GM12865 (cell line): ENCODE data around the gene KCNJ12.

ENCODE experiments used
- DNase-seq: peaks from one replicate; pipeline ENCODE4 v3.0.0; 2010; ENCODE audit warnings: low read depth
- H3K4me3 ChIP-seq: 2 replicates; pipeline ENCODE4 v1.5.1; 2011; ENCODE audit warnings: mild to moderate bottlenecking, low read depth, low read length, control low read depth
- TF ChIP-seq, protein P1 (sequence below): IDR thresholded peaks from 2 replicates; pipeline ENCODE4 v1.5.1; 2011; ENCODE audit warnings: low read length, control low read depth, low read depth, inconsistent platforms; ENCODE audit not compliant: insufficient read depth; ENCODE audit errors: missing control alignments

Gene KCNJ12

DNA sequence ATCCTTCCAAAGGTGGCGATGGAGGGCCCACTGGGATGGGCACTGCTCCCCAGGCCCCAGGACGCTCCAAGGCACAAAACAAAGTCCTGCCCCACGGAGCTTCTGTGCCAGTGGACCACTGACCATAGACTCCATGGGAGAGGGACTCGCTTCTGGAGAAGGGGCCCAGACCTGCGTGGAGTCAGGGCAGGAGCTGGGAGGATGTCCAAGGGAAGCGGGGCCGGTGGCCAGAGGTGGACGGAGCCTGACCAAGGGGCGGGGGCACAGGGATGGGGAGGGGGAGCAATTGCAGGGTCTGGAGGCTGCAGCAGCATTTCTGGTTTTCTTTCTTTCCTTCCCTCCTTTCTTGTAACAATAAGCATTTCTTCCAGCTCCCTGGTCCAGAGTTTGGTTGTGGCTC, 14.1 kb downstream of the KCNJ12 start:
- no peak overlapping the region for H3K4me3 ChIP-seq
- TF ChIP-seq, protein P1, sequence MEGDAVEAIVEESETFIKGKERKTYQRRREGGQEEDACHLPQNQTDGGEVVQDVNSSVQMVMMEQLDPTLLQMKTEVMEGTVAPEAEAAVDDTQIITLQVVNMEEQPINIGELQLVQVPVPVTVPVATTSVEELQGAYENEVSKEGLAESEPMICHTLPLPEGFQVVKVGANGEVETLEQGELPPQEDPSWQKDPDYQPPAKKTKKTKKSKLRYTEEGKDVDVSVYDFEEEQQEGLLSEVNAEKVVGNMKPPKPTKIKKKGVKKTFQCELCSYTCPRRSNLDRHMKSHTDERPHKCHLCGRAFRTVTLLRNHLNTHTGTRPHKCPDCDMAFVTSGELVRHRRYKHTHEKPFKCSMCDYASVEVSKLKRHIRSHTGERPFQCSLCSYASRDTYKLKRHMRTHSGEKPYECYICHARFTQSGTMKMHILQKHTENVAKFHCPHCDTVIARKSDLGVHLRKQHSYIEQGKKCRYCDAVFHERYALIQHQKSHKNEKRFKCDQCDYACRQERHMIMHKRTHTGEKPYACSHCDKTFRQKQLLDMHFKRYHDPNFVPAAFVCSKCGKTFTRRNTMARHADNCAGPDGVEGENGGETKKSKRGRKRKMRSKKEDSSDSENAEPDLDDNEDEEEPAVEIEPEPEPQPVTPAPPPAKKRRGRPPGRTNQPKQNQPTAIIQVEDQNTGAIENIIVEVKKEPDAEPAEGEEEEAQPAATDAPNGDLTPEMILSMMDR: no peak
- DNase-seq: no peak

DNA sequence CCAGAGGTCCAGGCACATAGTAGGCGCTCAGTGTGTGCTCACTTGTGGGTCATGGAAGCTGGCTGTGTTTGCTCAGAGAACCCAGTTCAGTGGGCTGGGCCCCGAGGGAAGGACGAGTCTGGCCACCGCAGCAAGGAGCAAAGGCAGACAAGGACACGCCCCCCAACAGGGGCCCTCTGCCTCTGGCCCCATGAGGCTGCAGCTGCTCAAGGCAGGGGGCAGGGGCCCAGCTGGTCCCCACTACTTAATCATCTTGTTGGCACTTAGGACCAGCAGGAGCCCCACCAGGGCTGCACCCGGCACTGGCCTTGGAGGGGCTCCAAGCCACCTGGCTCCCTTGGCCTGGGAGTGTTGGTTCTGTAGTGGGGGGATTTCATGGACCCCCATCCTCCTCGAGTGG, 16.1 kb downstream of the KCNJ12 start:
- no peak for DNase-seq
- TF ChIP-seq, protein P1: no peak
- H3K4me3 ChIP-seq: no peak overlapping the region

DNA sequence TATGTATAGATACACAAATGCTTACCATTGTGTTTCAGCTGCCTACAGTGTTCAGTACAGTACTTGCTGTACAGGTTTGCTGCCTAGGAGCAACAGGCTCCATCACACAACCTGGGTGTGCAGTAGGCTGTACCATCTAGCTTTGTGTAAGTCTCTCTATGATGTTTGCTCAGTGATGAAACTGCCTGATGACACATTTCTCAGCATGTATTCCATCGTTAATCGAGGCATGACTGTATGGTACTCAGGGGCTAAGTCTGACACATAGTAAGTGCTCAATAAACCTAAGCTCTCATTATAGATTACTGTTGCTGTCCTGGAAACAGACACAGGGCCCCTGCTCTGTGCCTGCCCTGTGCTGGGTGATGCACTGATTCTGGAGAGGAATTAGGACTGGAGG, 18.1 kb downstream of the KCNJ12 start:
- no peak for DNase-seq
- H3K4me3 ChIP-seq: no peak overlapping the region

DNA sequence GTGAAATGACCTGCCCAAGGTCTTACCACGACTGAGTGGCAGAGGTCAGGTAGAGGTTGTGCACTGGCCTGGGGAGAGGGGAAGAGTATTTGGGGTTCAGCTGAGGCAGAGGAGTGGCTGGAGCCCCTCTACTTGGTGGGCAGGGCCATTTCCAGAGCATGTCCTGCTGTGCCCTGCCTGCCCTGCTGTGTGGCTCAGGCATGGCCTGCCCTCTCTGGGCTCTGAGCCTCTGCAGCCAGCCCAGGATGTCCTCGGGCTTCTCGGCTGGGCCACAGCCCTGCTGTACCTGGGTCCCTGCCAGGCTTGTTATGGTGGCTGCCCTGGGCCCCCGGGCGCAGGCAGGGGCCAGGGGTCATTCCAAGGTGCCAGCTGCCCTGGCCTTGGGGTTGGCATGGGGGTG, 19.6 kb downstream of the KCNJ12 start:
- DNase-seq: no peak
- no peak overlapping the region for H3K4me3 ChIP-seq
- TF ChIP-seq, protein P1: no peak

More for the DNA sequence above, 18.1 kb downstream of the KCNJ12 start:
- TF ChIP-seq, protein P1: no peak

DNA sequence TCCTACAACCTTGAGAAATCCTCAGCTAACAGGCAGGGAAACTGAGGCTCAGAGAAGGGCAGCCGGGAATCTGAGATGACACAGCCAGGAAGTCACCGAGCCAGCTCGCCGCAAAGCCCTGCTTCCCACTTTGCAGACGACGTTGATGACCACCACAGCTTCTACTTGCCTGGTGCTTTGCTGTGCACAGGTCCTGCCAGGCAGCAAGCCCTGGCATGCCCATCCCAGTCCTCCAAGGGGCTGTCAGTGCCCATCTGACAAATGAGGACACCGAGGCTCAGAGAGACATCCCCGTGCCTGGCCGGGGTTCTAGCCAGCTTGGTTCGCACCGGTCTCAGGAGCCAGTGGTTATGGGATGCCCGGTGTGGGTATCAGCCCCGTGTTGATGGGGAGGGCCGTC, 20.1 kb downstream of the KCNJ12 start:
- no peak for DNase-seq
- TF ChIP-seq, protein P1: no peak
- no peak overlapping the region for H3K4me3 ChIP-seq

DNA sequence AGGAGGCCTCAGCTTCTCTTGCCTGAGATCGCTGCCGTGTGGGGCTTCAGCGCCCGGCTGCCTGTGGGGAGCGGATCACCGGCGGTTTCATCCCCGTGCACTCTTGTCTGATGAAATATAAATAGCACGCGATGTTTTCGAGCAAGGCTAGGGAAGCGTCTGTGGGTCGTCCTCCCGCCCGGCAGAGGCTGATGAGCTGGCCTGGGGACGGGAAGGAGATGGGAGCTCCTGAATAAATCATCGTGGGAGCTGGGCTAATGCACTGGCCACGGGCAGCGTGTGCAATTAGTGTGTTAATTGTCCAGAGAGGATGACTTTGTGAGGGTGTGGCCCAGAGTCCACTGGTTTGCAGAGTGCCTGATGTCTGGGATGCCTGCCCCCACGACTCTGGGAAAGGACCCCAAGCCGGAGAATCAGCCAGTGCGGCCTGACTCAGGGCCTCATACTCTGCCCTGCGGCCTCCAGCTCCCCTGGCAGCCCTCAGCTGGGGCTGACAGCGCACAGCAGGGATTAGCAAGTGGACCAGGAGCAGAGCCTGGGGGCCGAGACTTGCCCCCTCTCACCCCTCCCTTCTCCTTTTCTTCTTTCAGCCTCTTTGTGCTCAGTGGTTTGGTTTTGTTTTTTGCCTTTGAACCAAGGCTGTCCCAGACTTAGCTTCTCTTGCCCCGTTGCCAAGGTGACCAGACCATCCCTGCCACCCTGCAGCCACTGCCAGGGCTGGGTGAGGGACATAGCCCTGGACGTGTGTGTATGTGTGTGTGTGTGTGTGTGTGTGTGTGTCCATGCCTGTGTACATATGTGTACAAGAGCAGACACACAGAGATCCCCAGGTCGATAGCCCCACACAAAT, 21.4 kb downstream of the KCNJ12 start:
- no peak for DNase-seq
- TF ChIP-seq, protein P1: no peak
- H3K4me3 ChIP-seq: no peak overlapping the region
